GM12878 (cell line): ENCODE results near the gene SLC37A1. TPM values are rescaled to one million over a fixed set of nuclear protein-coding genes. Genes with fewer than 3 reads are reported as not detected.

ENCODE experiments used
- ATAC-seq: fragments of 200-7000 bp; cut with Tn5 transposase; 3 replicates; pipeline ENCODE4 v1.9.1; 2020; ENCODE audit warnings: mild to moderate bottlenecking, moderate library complexity
- BruUV-seq: library from RNA; stranded (reverse); fragments of 400-500 nt; replicated peaks from 2 replicates; lab custom pipeline; 2021; lab: Mats Ljungman, UMichigan
- CTCF ChIA-PET: fragments of 300-600 bp; sonication (Branson Sonifier 250); formaldehyde crosslinking; extraction: SDS; loops from one replicate; lab custom pipeline; 2021; ENCODE audit warnings: inconsistent platforms; lab: Yijun Ruan, JAX
- POLR2A ChIA-PET: fragments of 350-600 bp; formaldehyde crosslinking; extraction: SDS; loops from one replicate; lab custom pipeline; 2021; ENCODE audit warnings: inconsistent platforms; lab: Charles Lee
- RAD21 ChIA-PET: fragments of 300-600 bp; sonication (Branson Sonifier 250); formaldehyde crosslinking; loops from one replicate; lab custom pipeline; 2023; ENCODE audit warnings: antibody characterized with exemption; ENCODE audit not compliant: unreplicated experiment; lab: Charles Lee
- SMC1A ChIA-PET: fragments of 300-600 bp; sonication (Branson Sonifier 250); formaldehyde crosslinking; loops from one replicate; lab custom pipeline; 2023; ENCODE audit not compliant: unreplicated experiment, uncharacterized antibody; lab: Charles Lee
- DNase-seq: peaks from one replicate; pipeline ENCODE4 v3.0.0-alpha.2; 2011; ENCODE audit warnings: low read depth, low spot score
- FAIRE-seq: peaks from 3 replicates; lab custom pipeline; 2011; peaks lifted over from hg19 to GRCh38; lab: Jason Lieb, UNC
- H2AFZ ChIP-seq: 2 replicates; pipeline ENCODE4 v1.6.0; 2011; ENCODE audit warnings: low read depth, low read length, control low read depth; ENCODE audit not compliant: control insufficient read depth
- H3K27ac ChIP-seq: 2 replicates; pipeline ENCODE4 v1.5.1; 2011; ENCODE audit warnings: control low read depth; ENCODE audit not compliant: control insufficient read depth, insufficient read depth
- H3K27me3 ChIP-seq, 2 experiments: replicated peaks in 1 of 2; 2 replicates each; pipeline versions ENCODE4 v1.6.0 to v1.6.1; 2011; ENCODE audit warnings: low read length in 1 of 2; ENCODE audit not compliant: control insufficient read depth in 2 of 2, insufficient read depth in 2 of 2
- H3K36me3 ChIP-seq, 2 experiments: 2 replicates each; pipeline ENCODE4 v1.5.1; 2011; ENCODE audit warnings: low read length in 1 of 2; ENCODE audit not compliant: control insufficient read depth in 2 of 2, insufficient read depth in 2 of 2
- H3K4me1 ChIP-seq: 2 replicates; pipeline ENCODE4 v1.6.1; 2011; ENCODE audit warnings: mild to moderate bottlenecking, low read length, moderate library complexity, mixed read lengths; ENCODE audit not compliant: control insufficient read depth, insufficient read depth
- H3K4me2 ChIP-seq: 2 replicates; pipeline ENCODE4 v1.6.0; 2011; ENCODE audit warnings: control low read depth; ENCODE audit not compliant: control insufficient read depth, insufficient read depth
- H3K4me3 ChIP-seq: fragments of 200-600 bp; sonication (generic); 2 replicates; pipeline ENCODE4 v1.5.1; 2016
- H3K79me2 ChIP-seq: 2 replicates; pipeline ENCODE4 v1.6.0; 2011; ENCODE audit warnings: low read length; ENCODE audit not compliant: control insufficient read depth, insufficient read depth
- H3K9ac ChIP-seq: 2 replicates; pipeline ENCODE4 v1.8.0; 2011; ENCODE audit warnings: low read length, control low read depth, mixed read lengths; ENCODE audit not compliant: control insufficient read depth, insufficient read depth
- H3K9me3 ChIP-seq: replicated peaks from 3 replicates; pipeline ENCODE4 v1.5.1; 2011; ENCODE audit warnings: mild to moderate bottlenecking, low read length; ENCODE audit not compliant: control insufficient read depth, insufficient read depth
- H4K20me1 ChIP-seq: 2 replicates; pipeline ENCODE4 v1.6.0; 2011; ENCODE audit not compliant: control insufficient read depth, insufficient read depth
- BMI1 ChIP-seq: fragments of 450-650 bp; IDR thresholded peaks from 2 replicates; pipeline ENCODE4 v1.6.1; 2016; ENCODE audit warnings: mild to moderate bottlenecking, moderate library complexity, borderline replicate concordance
- BRCA1 ChIP-seq: IDR thresholded peaks from 2 replicates; pipeline ENCODE4 v1.6.1; 2011; ENCODE audit warnings: low read depth, low read length, improper control_type of control experiment
- ELK1 ChIP-seq: IDR thresholded peaks from 2 replicates; pipeline ENCODE4 v1.6.1; 2012; ENCODE audit warnings: low read depth, low read length, improper control_type of control experiment
- ESRRA ChIP-seq: IDR thresholded peaks from 2 replicates; pipeline ENCODE4 v1.6.1; 2012; ENCODE audit warnings: mild to moderate bottlenecking, low read length, improper control_type of control experiment
- FOXK2 ChIP-seq: fragments of 450-650 bp; IDR thresholded peaks from 2 replicates; pipeline ENCODE4 v1.6.1; 2017; ENCODE audit warnings: mild to moderate bottlenecking, moderate library complexity
- HCFC1 ChIP-seq: fragments of 150-350 bp; IDR thresholded peaks from 2 replicates; pipeline ENCODE4 v1.6.1; 2014; ENCODE audit warnings: low read length
- PRDM15 ChIP-seq: fragments of 450-650 bp; formaldehyde crosslinking; IDR thresholded peaks from 2 replicates; pipeline ENCODE4 v1.4.0; 2020; ENCODE audit warnings: mild to moderate bottlenecking, moderate library complexity
- RB1 ChIP-seq: fragments of 450-650 bp; formaldehyde crosslinking; IDR thresholded peaks from 2 replicates; pipeline ENCODE4 v1.6.1; 2017; ENCODE audit warnings: mild to moderate bottlenecking, borderline replicate concordance
- RCOR1 ChIP-seq: conservative IDR thresholded peaks from 2 replicates; pipeline ENCODE4 v1.6.1; 2012; ENCODE audit warnings: low read depth, low read length, improper control_type of control experiment
- RFX5 ChIP-seq: IDR thresholded peaks from 2 replicates; pipeline ENCODE4 v1.6.1; 2011; ENCODE audit warnings: low read depth, low read length, improper control_type of control experiment
- ZNF207 ChIP-seq: fragments of 450-650 bp; IDR thresholded peaks from 2 replicates; pipeline ENCODE4 v1.6.1; 2014; ENCODE audit warnings: antibody characterized with exemption, mild to moderate bottlenecking, borderline replicate concordance
- WGBS: methylation state at CpG from one replicate; pipeline ENCODE4 v1.1.6; 2016; ENCODE audit warnings: low lambda C conversion rate; ENCODE audit not compliant: insufficient replicate concordance, insufficient coverage; ENCODE audit errors: missing lambda C conversion rate; 5-methylcytosine and 5-hydroxymethylcytosine counted together
- in situ Hi-C: fragments of 300-500 bp; cut with MboI; formaldehyde crosslinking; loops from 9 replicates; pipeline ENCODE4 v1.14.3; 2018; ENCODE audit warnings: mixed read lengths
- intact Hi-C: fragments of 100-400 bp; cut with micrococcal nuclease; formaldehyde crosslinking; loops from one replicate; pipeline ENCODE4 v1.14.2; 2022; ENCODE audit not compliant: unreplicated experiment
- polyA plus RNA-seq, 11 experiments: library from polyadenylated mRNA; depleted of rRNA in 4 of 11; unstranded in 6 of 11; stranded (reverse) in 5 of 11; fragments of >200 nt; fragmentation: Nextera tagmentation in 4 of 11; fragmentation: Illumina TruSeq in 1 of 11; extraction: Ambion mirVana in 4 of 11; extraction: Trizol in 1 of 11; gene quantifications; 1 replicate in 1 of 11; 2 replicates in 10 of 11; pipeline versions ENCODE4 v1.2.1 to v1.2.3, GENCODE V29; 2011 to 2016; ENCODE audit warnings: inconsistent platforms in 2 of 11, missing spikeins in 2 of 11, low read depth in 1 of 11
- total RNA-seq, 4 experiments: library from RNA; depleted of rRNA in 3 of 4; stranded (reverse); fragments of >200 nt in 3 of 4; fragmentation: Illumina TruSeq in 1 of 4; extraction: Trizol in 1 of 4; gene quantifications; 2 replicates each; pipeline versions ENCODE4 v1.2.1 to v1.2.3, GENCODE V29; 2013 to 2021
- TF ChIP-seq, protein P1 (sequence below): fragments of 450-650 bp; formaldehyde crosslinking; IDR thresholded peaks from 2 replicates; pipeline ENCODE4 v1.5.0; 2022; ENCODE audit warnings: mild to moderate bottlenecking, missing genetic modification characterization

SLC37A1 gene
- total and polyA plus RNA-seq, 10 of the 15 experiments (the other 5 are each of a cell fraction or from before 2014, with no cell fraction given), result 1.1 to 35.5 (median 24.4) TPM

- no peak overlapping the region for H3K27ac ChIP-seq
- TF ChIP-seq ELK1 (no peak), RFX5 (no peak), HCFC1 (no peak), FOXK2 (no peak), RB1 (no peak), PRDM15 (CRISPR knock-in tag) (no peak), BMI1 (no peak), BRCA1 (no peak), ESRRA (no peak), ZNF207 (no peak), RCOR1 (no peak)
- TF ChIP-seq, protein P1, sequence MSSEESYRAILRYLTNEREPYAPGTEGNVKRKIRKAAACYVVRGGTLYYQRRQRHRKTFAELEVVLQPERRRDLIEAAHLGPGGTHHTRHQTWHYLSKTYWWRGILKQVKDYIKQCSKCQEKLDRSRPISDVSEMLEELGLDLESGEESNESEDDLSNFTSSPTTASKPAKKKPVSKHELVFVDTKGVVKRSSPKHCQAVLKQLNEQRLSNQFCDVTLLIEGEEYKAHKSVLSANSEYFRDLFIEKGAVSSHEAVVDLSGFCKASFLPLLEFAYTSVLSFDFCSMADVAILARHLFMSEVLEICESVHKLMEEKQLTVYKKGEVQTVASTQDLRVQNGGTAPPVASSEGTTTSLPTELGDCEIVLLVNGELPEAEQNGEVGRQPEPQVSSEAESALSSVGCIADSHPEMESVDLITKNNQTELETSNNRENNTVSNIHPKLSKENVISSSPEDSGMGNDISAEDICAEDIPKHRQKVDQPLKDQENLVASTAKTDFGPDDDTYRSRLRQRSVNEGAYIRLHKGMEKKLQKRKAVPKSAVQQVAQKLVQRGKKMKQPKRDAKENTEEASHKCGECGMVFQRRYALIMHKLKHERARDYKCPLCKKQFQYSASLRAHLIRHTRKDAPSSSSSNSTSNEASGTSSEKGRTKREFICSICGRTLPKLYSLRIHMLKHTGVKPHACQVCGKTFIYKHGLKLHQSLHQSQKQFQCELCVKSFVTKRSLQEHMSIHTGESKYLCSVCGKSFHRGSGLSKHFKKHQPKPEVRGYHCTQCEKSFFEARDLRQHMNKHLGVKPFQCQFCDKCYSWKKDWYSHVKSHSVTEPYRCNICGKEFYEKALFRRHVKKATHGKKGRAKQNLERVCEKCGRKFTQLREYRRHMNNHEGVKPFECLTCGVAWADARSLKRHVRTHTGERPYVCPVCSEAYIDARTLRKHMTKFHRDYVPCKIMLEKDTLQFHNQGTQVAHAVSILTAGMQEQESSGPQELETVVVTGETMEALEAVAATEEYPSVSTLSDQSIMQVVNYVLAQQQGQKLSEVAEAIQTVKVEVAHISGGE (CRISPR knock-in tag), result no peak
- H3K4me1 ChIP-seq, result peaks cover 5% of the 10 kb centered on the region; the same call in 1 of the 2 replicates
- FAIRE-seq (no peak), ATAC-seq (no peak), DNase-seq (no peak)
- H3K36me3 ChIP-seq, result no peaks in the 10 kb centered on the region
- no peaks in the 10 kb centered on the region for H3K79me2 ChIP-seq
- H3K9me3 ChIP-seq, result no peaks in the 10 kb centered on the region; the same call in 2 of the 3 replicates
- no TSS peak for BruUV-seq
- H3K9ac ChIP-seq, result no peak overlapping the region
- ChIA-PET POLR2A (no interaction called here), RAD21 (no interaction called here), SMC1A (no interaction called here), CTCF (no interaction called here)
- H3K4me3 ChIP-seq, result no peak overlapping the region
- H3K27me3 ChIP-seq, result no peaks in the 10 kb centered on the region; a peak in 1 of 4 replicates
- in situ Hi-C loops (no loop called here), intact Hi-C loops (no loop called here)
- 59% methylated on average over 6 of the region's 6 CpGs for WGBS
- no peak overlapping the region for H2AFZ ChIP-seq
- H3K4me2 ChIP-seq, result no peak overlapping the region
- no peaks in the 10 kb centered on the region for H4K20me1 ChIP-seq
Observed at GRCh38 chr21:42486072-42486471, 27.6 kb upstream of the SLC37A1 start.
